ENCODE measurements around the gene DPCD.

Gene DPCD

DNA sequence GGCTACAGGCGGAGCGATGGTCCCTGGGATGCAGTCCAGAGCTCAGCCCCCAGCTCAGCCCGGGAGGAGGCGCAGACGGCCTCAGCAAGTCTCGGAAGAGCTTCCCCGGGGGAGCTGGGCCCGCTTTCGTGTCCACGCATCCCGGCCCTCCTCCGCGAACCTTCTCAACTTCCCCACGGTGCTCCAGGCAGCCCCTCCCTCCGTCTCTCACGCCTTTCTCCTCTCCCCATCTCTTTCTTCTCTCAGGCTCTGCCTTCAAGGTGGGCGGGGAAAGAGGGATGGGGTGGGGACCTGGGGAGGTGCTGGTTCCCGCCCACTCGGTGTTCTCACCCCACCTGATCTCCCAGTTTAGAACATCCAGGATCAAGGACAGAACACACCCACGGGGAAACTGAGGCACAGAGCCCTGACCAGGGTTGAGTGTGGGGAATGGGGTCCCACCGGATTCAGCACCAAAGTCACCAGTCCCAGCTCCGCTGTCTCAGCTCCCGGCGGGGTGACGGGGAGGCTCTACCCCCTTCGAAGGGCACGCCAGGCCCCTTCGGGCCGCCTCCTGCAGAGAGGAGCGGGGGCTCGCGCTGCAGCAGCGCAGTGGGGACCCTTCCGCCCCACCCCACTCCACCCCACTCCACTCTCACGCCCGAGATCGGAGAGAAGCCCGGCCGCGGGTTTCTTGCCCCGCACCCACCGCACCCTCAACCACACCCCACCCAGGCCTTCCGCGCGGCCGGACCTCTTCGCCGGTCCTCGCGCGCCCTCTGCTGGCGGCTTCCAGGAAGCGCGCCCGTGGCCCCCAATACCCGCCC is 18.3 kb upstream of the DPCD start:
- no CpG with 5 or more reads among the region's 56 CpGs for WGBS, 2 donors (ENCODE audit: extremely low coverage in 2 of 2, insufficient read length in 2 of 2, insufficient replicate concordance in 1 of 2)
- no peaks in the 10 kb centered on the region for H3K36me3 ChIP-seq (replicated peaks in 1 of 2; ENCODE audit: control insufficient read depth in 2 of 2, insufficient read depth in 2 of 2, low read length in 2 of 2)
- H3K14ac ChIP-seq (ENCODE audit: low read length) = no peak overlapping the region
- peak overlapping the region; percentile 45 for H3K23ac ChIP-seq (ENCODE audit: low read depth, low read length, poor library complexity)
- no peak overlapping the region for H2AK5ac ChIP-seq (ENCODE audit: low read depth, low read length)
- no peak overlapping the region for H3K27ac ChIP-seq (replicated peaks; ENCODE audit: low read length)
- peak; percentile 77 for DNase-seq (ENCODE audit: low spot score)
- peak overlapping the region; percentile 87 for H3K4me2 ChIP-seq (ENCODE audit: insufficient read depth, low read length, poor library complexity, severe bottlenecking)
- H2AFZ ChIP-seq (ENCODE audit: low read length) = peak overlapping the region; percentile 90
- peak overlapping the region; percentile 85 for H3K9ac ChIP-seq (ENCODE audit: low read depth, low read length, poor library complexity)
- H2BK120ac ChIP-seq (ENCODE audit: low read depth, low read length) = no peak overlapping the region
- H3K4me3 ChIP-seq (ENCODE audit: low read length in 2 of 2) = peak overlapping the region; percentile 35 to 81
- peaks cover 3 to 7% of the 10 kb centered on the region in 2 donors for H3K9me3 ChIP-seq (replicated peaks in 1 of 2; ENCODE audit: control insufficient read depth in 2 of 2, insufficient read depth in 1 of 2, low read depth in 1 of 2, low read length in 2 of 2)
- H2BK5ac ChIP-seq (ENCODE audit: low read length) = no peak overlapping the region
- peaks cover 0 to 75% (median 49%) of the 10 kb centered on the region in 3 experiments for H3K27me3 ChIP-seq (ENCODE audit: control insufficient read depth in 3 of 3, insufficient read depth in 3 of 3, low read depth in 1 of 3, low read length in 3 of 3)
- no peaks in the 10 kb centered on the region for H3K79me1 ChIP-seq (ENCODE audit: low read depth, low read length)
- no peak overlapping the region for H4K91ac ChIP-seq (ENCODE audit: low read depth, low read length, poor library complexity)
- peak overlapping the region; percentile 28 for H3K4ac ChIP-seq (ENCODE audit: low read length)
- peak overlapping the region; percentile 90 for H3K18ac ChIP-seq (ENCODE audit: low read length)
- peaks cover 8 to 18% of the 10 kb centered on the region in 2 donors for H3K4me1 ChIP-seq (ENCODE audit: control insufficient read depth in 2 of 2, insufficient read depth in 1 of 2, low read depth in 1 of 2, low read length in 2 of 2)
- no peak overlapping the region for H4K8ac ChIP-seq (ENCODE audit: low read depth, low read length)
- no peak overlapping the region for H2BK15ac ChIP-seq (ENCODE audit: low read length)
- H2BK12ac ChIP-seq (ENCODE audit: low read length) = no peak overlapping the region

DNA sequence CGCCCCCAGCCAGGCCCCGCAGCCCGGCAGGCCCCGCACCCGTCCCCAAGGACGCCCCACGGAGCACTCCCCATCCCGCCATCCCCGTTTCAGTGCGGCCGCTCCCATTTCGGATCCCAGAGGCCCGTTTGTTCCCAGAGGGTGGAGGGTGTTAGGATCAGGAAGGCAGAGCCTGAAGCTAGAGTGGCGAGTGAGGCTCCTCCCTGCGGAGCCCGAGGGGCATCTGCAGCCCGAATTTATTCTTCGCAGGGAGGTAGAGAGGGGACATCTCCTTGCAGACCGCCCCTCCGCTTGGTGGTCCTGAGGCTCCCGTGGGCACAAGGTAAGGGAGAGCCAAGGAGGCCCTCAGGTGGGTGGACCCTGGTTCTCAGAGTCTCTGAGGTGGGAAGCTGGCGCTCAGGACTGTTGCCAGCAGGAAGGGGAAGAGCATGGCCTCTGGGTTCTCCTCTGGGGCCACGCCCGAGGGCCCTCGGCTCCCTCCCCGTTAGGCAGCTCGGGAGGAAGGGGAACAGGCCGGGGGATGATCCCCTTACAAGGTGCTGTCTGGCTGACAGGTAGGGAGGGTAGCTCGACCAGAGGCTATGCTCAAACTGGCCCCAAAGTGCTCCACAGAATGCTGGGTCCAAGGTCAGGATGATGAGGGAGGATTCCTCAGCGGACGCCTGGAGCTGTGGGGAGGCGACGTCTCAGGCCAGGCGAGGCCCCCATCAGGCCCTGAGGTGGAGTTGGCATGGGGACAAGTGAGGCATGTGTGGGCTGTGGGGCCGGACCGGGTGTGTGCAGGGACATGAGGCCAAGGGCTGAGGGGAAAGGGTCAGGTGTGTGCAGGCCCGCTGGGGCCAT is 17.5 kb upstream of the DPCD start:
- peak overlapping the region; percentile 8 for H3K23ac ChIP-seq (ENCODE audit: low read depth, low read length, poor library complexity)
- H2BK120ac ChIP-seq (ENCODE audit: low read depth, low read length) = no peak overlapping the region
- peaks cover 3 to 7% of the 10 kb centered on the region in 2 donors for H3K9me3 ChIP-seq (replicated peaks in 1 of 2; ENCODE audit: control insufficient read depth in 2 of 2, insufficient read depth in 1 of 2, low read depth in 1 of 2, low read length in 2 of 2)
- H3K4me2 ChIP-seq (ENCODE audit: insufficient read depth, low read length, poor library complexity, severe bottlenecking) = peak overlapping the region; percentile 87
- H2BK12ac ChIP-seq (ENCODE audit: low read length) = no peak overlapping the region
- H4K91ac ChIP-seq (ENCODE audit: low read depth, low read length, poor library complexity) = no peak overlapping the region
- H3K27me3 ChIP-seq (ENCODE audit: control insufficient read depth in 3 of 3, insufficient read depth in 3 of 3, low read depth in 1 of 3, low read length in 3 of 3) = peaks cover 0 to 67% (median 49%) of the 10 kb centered on the region in 3 experiments
- H3K36me3 ChIP-seq (replicated peaks in 1 of 2; ENCODE audit: control insufficient read depth in 2 of 2, insufficient read depth in 2 of 2, low read length in 2 of 2) = no peaks in the 10 kb centered on the region
- peak overlapping the region; percentile 90 for H2AFZ ChIP-seq (ENCODE audit: low read length)
- WGBS, 2 donors (ENCODE audit: extremely low coverage in 2 of 2, insufficient read length in 2 of 2, insufficient replicate concordance in 1 of 2) = no CpG with 5 or more reads among the region's 37 CpGs
- H2AK5ac ChIP-seq (ENCODE audit: low read depth, low read length) = peak overlapping the region; percentile 4
- H2BK5ac ChIP-seq (ENCODE audit: low read length) = peak overlapping the region; percentile 44
- H3K9ac ChIP-seq (ENCODE audit: low read depth, low read length, poor library complexity) = peak overlapping the region; percentile 32
- H3K4me1 ChIP-seq (ENCODE audit: control insufficient read depth in 2 of 2, insufficient read depth in 1 of 2, low read depth in 1 of 2, low read length in 2 of 2) = peaks cover 8 to 18% of the 10 kb centered on the region in 2 donors
- no peak for DNase-seq (ENCODE audit: low spot score)
- H3K18ac ChIP-seq (ENCODE audit: low read length) = peak overlapping the region; percentile 81
- no peak overlapping the region for H3K4ac ChIP-seq (ENCODE audit: low read length)
- peak overlapping the region; percentile 7 for H2BK15ac ChIP-seq (ENCODE audit: low read length)
- H3K79me1 ChIP-seq (ENCODE audit: low read depth, low read length) = no peaks in the 10 kb centered on the region
- no peak overlapping the region for H3K14ac ChIP-seq (ENCODE audit: low read length)
- H3K4me3 ChIP-seq (ENCODE audit: low read length in 2 of 2) = peak overlapping the region; percentile 35 to 70
- no peak overlapping the region for H3K27ac ChIP-seq (replicated peaks; ENCODE audit: low read length)
- no peak overlapping the region for H4K8ac ChIP-seq (ENCODE audit: low read depth, low read length)

DNA sequence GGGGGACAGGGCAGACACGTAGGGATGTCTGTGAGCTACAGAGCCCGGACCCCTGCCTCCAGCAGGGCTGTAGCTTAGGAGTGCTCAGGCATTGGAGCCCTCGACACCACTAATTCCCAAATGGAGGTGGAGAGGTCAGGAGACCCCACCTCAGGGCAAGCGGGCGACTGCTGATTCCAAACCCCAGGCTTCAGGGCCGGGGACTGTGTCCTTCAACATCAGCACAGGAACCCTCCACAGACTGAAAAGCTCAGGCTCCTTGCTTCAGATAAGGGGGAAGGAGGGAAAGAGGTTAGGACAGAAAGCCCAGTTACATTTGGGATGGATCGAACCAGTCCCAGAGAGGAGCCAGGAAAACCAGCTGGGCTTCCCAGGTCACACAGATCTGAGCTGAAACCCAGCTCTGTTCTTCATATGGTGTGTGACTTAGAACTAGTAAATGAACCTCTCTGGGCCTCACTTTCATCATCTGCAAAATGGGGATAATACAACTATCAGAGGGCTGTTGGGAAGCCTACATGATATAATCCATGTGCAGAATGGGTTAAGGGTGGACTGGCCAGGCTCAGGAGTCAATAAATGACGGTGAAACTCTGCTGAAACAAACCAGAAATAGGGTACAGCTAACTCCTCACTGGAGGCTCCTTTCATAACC is 16.7 kb upstream of the DPCD start:
- no CpG with 5 or more reads among the region's 8 CpGs for WGBS, 2 donors (ENCODE audit: extremely low coverage in 2 of 2, insufficient read length in 2 of 2, insufficient replicate concordance in 1 of 2)
- H3K36me3 ChIP-seq (replicated peaks in 1 of 2; ENCODE audit: control insufficient read depth in 2 of 2, insufficient read depth in 2 of 2, low read length in 2 of 2) = no peaks in the 10 kb centered on the region
- no peak overlapping the region for H3K4me2 ChIP-seq (ENCODE audit: insufficient read depth, low read length, poor library complexity, severe bottlenecking)
- peaks cover 3 to 7% of the 10 kb centered on the region in 2 donors for H3K9me3 ChIP-seq (replicated peaks in 1 of 2; ENCODE audit: control insufficient read depth in 2 of 2, insufficient read depth in 1 of 2, low read depth in 1 of 2, low read length in 2 of 2)
- H3K14ac ChIP-seq (ENCODE audit: low read length) = no peak overlapping the region
- no peak overlapping the region for H3K4ac ChIP-seq (ENCODE audit: low read length)
- H4K8ac ChIP-seq (ENCODE audit: low read depth, low read length) = no peak overlapping the region
- peak overlapping the region; percentile 8 for H3K23ac ChIP-seq (ENCODE audit: low read depth, low read length, poor library complexity)
- no peak overlapping the region for H2BK12ac ChIP-seq (ENCODE audit: low read length)
- no peaks in the 10 kb centered on the region for H3K79me1 ChIP-seq (ENCODE audit: low read depth, low read length)
- DNase-seq (ENCODE audit: low spot score) = no peak
- peak overlapping the region; percentile 4 for H2AK5ac ChIP-seq (ENCODE audit: low read depth, low read length)
- H3K27ac ChIP-seq (replicated peaks; ENCODE audit: low read length) = no peak overlapping the region
- no peak overlapping the region for H2BK15ac ChIP-seq (ENCODE audit: low read length)
- no peak overlapping the region for H2AFZ ChIP-seq (ENCODE audit: low read length)
- H3K4me1 ChIP-seq (ENCODE audit: control insufficient read depth in 2 of 2, insufficient read depth in 1 of 2, low read depth in 1 of 2, low read length in 2 of 2) = peaks cover 8 to 16% of the 10 kb centered on the region in 2 donors
- peaks cover 0 to 59% (median 43%) of the 10 kb centered on the region in 3 experiments for H3K27me3 ChIP-seq (ENCODE audit: control insufficient read depth in 3 of 3, insufficient read depth in 3 of 3, low read depth in 1 of 3, low read length in 3 of 3)
- no peak overlapping the region for H3K9ac ChIP-seq (ENCODE audit: low read depth, low read length, poor library complexity)
- no peak overlapping the region for H4K91ac ChIP-seq (ENCODE audit: low read depth, low read length, poor library complexity)
- no peak overlapping the region for H2BK120ac ChIP-seq (ENCODE audit: low read depth, low read length)
- no peak overlapping the region for H3K4me3 ChIP-seq (ENCODE audit: low read length in 2 of 2)
- H3K18ac ChIP-seq (ENCODE audit: low read length) = no peak overlapping the region
- H2BK5ac ChIP-seq (ENCODE audit: low read length) = no peak overlapping the region
